ENCODE measurements around the gene VAV2. TPM values are rescaled to one million over a fixed set of nuclear protein-coding genes. Genes with fewer than 3 reads are reported as not detected.

Gene VAV2
- total and polyA plus RNA-seq, 2 experiments from 2014 or later = 10.8 to 15.3 TPM

DNA sequence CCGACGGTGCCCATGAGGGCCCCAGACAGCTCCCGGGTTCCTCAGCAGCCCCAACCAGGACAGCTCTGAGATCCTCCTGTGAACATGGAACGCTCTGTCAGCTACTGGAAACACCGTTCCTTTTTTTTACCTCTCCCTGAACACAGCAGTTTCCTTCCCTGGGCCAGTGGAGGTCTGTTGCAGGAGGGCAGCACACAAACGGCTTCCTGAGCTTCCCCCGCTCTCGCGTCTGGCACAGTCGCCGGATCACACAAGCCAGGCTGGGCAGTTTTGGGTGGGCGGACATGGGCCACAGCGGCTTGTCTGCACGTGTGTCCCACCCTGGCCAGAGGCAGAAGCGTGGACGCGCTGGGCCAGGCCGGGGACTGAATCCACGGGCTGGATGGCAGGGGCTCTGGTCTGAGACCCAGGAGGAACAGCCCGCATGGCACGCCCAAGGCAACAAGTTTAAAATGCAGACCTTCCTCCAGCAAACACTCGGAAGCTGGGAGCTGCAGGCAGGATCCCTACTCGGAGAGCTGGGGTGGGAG is 147.2 kb downstream of the VAV2 start:
- TF ChIP-seq, protein P1, sequence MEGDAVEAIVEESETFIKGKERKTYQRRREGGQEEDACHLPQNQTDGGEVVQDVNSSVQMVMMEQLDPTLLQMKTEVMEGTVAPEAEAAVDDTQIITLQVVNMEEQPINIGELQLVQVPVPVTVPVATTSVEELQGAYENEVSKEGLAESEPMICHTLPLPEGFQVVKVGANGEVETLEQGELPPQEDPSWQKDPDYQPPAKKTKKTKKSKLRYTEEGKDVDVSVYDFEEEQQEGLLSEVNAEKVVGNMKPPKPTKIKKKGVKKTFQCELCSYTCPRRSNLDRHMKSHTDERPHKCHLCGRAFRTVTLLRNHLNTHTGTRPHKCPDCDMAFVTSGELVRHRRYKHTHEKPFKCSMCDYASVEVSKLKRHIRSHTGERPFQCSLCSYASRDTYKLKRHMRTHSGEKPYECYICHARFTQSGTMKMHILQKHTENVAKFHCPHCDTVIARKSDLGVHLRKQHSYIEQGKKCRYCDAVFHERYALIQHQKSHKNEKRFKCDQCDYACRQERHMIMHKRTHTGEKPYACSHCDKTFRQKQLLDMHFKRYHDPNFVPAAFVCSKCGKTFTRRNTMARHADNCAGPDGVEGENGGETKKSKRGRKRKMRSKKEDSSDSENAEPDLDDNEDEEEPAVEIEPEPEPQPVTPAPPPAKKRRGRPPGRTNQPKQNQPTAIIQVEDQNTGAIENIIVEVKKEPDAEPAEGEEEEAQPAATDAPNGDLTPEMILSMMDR (IDR thresholded peaks at IDR 0.05; ENCODE audit: low read depth, low read length) = no peak
- no peak overlapping the region for H3K4me3 ChIP-seq
- no peaks in the 10 kb centered on the region for H3K27me3 ChIP-seq
- H3K36me3 ChIP-seq = no peaks in the 10 kb centered on the region
- H3K27ac ChIP-seq = peak overlapping the region; percentile 83
- peaks cover 10% of the 10 kb centered on the region for H3K4me1 ChIP-seq (ENCODE audit: low read depth)
- DNase-seq (ENCODE audit: low read depth in 1 of 2, low spot score in 1 of 2) = peak in 1 of 2 donors; percentile 15
- no peaks in the 10 kb centered on the region for H3K9me3 ChIP-seq (ENCODE audit: low read depth)

DNA sequence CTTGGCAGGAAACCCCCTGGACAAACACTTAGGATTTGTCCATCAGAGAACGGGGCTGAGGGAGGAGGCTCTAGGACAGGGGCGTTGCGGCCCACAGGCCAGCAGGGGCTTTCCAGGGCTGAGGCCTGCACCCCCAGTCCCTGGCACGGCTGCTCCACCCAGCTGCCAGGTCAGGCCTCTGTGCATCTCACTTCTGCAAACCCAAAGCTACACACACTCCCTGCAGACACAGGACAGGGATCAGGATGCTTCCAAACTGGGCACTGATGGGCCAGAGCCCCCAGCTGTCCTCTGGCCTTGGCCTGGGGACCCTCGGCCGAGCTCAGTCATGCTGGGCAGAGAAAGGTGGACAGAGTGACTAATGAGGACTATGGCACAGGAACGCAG is 147.7 kb downstream of the VAV2 start:
- Histone ChIP-seq H3K27me3 (no peaks in the 10 kb centered on the region), H3K4me1 (ENCODE audit: low read depth) (peaks cover 10% of the 10 kb centered on the region), H3K4me3 (no peak overlapping the region), H3K9me3 (ENCODE audit: low read depth) (no peaks in the 10 kb centered on the region), H3K36me3 (no peaks in the 10 kb centered on the region), H3K27ac (peak overlapping the region; percentile 83)
- TF ChIP-seq, protein P1 (IDR thresholded peaks at IDR 0.05; ENCODE audit: low read depth, low read length) = no peak
- no peak for DNase-seq (ENCODE audit: low read depth in 1 of 2, low spot score in 1 of 2)

DNA sequence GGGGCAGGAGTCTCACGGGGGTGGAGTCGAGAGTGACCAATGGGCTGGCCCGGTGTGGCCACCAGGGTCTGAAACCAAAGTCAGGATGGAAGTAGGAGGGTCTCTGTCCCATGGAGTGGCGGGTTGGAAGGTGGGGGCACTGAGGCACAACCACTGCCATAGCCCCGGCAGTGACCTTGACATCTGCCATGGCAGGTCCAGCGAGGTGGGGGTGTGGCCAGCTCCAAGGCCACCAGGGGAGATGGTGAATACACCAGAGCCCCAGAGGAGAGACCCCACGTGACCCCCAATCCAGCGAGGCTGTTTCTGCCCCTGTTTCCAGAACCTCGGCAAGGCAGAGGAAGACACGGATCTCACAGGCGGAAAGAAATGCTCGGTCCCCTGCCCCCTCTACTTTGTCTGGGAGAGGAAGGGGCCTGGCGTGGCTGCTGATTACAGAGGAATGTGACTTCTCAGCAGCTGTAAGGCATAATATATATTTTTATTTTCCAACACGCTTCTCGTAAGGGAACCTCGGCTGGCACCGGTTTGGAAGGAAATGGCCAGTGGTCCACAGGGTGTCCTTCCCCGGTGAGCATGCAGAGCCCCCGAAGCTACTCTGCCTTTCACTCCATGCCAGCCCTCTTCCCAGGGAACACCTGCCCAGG is 148.2 kb downstream of the VAV2 start:
- Histone ChIP-seq H3K4me1 (ENCODE audit: low read depth) (peaks cover 10% of the 10 kb centered on the region), H3K36me3 (no peaks in the 10 kb centered on the region), H3K4me3 (no peak overlapping the region), H3K9me3 (ENCODE audit: low read depth) (no peaks in the 10 kb centered on the region), H3K27ac (peak overlapping the region; percentile 83), H3K27me3 (no peaks in the 10 kb centered on the region)
- DNase-seq (ENCODE audit: low read depth in 1 of 2, low spot score in 1 of 2) = peak; percentile 15 to 51
- TF ChIP-seq, protein P1 (IDR thresholded peaks at IDR 0.05; ENCODE audit: low read depth, low read length) = no peak

DNA sequence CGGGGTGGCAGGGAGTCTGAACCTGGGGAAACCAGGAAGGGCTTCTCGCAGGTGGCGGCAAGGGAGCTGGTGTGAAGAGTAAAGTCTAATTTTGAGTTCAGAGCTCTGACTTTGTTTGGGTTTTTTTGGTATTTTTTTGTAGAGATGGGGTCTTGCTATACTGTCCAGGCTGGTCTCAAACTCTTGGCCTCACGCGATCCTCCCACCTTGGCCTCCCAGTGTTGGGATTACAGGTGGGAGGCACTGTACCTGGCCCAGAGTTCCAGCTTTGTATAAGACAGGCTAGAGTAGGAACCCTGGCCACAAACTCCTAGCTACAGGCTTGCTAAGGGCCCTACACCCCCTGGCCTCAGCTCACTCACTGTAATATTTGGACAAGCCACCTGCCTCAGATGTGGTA is 148.9 kb downstream of the VAV2 start:
- H3K4me3 ChIP-seq = no peak overlapping the region
- H3K27ac ChIP-seq = peak overlapping the region; percentile 83
- H3K36me3 ChIP-seq = no peaks in the 10 kb centered on the region
- TF ChIP-seq, protein P1 (IDR thresholded peaks at IDR 0.05; ENCODE audit: low read depth, low read length) = no peak
- H3K4me1 ChIP-seq (ENCODE audit: low read depth) = peaks cover 10% of the 10 kb centered on the region
- no peaks in the 10 kb centered on the region for H3K27me3 ChIP-seq
- H3K9me3 ChIP-seq (ENCODE audit: low read depth) = no peaks in the 10 kb centered on the region
- DNase-seq (ENCODE audit: low read depth in 1 of 2, low spot score in 1 of 2) = no peak

DNA sequence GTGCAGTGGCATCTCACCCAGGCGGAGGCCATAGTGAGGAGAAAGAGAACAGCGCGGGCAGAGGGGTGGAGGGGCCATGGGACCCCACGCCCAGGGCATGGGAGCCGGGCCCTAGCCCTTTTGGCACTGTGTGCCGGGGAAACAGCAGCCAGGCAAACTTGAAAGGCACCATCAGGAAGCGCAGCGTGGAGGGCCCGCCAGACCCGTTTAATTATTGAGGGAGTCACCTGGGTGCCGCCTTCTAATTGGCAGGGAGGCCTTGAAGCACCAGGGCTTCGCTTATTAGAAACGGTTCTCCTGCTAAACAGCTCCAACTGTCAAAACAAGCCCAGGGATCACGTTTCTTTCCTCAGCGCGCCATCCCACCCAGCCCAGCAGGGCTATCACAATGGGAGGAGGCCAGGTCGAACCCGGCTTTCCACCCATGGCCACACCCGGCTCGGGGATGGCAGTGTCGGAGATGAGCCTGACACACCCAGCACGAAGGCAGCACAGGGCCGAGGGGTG is 149.3 kb downstream of the VAV2 start:
- Histone ChIP-seq H3K27ac (no peak overlapping the region), H3K9me3 (ENCODE audit: low read depth) (no peaks in the 10 kb centered on the region), H3K4me1 (ENCODE audit: low read depth) (peaks cover 10% of the 10 kb centered on the region), H3K4me3 (no peak overlapping the region), H3K36me3 (no peaks in the 10 kb centered on the region), H3K27me3 (no peaks in the 10 kb centered on the region)
- DNase-seq (ENCODE audit: low read depth in 1 of 2, low spot score in 1 of 2) = no peak
- TF ChIP-seq, protein P1 (IDR thresholded peaks at IDR 0.05; ENCODE audit: low read depth, low read length) = no peak

All from cardiac muscle cell (in vitro differentiated cells and primary cell).